ENCODE measurements around the gene KIAA1958. TPM values are rescaled to one million over a fixed set of nuclear protein-coding genes. Genes with fewer than 3 reads are reported as not detected.

The KIAA1958 gene
- total RNA-seq, 2 donors from 2014 or later: 5.7 to 9.6 TPM

DNA sequence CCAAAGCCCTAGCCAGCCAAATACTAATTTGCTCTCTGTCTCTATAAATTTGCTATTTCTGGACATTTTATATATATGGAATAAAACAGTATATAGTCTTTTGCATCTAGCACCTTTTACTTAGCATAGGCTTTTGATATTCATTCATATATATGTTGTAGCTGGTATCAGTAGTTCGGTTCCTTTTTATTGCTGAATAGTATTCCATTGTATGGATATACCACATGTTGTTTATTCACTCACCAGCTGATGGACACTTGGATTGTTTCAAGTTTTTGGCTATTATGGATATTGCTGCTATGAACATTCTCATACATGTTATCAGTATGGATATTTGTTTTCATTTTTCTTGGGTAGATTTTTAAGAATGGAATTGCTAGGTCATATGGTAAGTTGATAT is 23.8 kb upstream of the KIAA1958 start:
- ATAC-seq: no peak
- intact Hi-C loops (cut with DNase I): no loop called here
- 97 to 100% methylated on average over 1 of the region's 1 CpG for WGBS, 2 donors

DNA sequence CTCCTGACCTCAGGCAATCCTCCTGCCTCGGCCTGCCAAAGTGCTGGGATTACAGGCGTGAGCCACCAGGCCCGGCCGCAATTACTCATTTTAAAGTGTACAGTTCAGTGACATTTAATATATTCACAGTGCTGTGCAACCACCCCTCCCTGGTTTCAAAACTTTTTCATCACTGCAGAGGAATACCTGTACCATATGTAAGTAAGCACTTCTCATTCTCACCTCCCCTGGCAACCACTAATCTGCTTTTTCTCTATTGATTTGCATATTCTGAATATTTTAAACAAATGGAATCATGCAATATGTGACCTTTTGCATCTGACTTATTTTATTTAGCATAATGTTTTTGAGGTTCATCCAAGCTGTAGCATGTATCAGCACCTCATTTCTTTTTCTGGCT is 21.3 kb upstream of the KIAA1958 start:
- TF ChIP-seq, protein P1, sequence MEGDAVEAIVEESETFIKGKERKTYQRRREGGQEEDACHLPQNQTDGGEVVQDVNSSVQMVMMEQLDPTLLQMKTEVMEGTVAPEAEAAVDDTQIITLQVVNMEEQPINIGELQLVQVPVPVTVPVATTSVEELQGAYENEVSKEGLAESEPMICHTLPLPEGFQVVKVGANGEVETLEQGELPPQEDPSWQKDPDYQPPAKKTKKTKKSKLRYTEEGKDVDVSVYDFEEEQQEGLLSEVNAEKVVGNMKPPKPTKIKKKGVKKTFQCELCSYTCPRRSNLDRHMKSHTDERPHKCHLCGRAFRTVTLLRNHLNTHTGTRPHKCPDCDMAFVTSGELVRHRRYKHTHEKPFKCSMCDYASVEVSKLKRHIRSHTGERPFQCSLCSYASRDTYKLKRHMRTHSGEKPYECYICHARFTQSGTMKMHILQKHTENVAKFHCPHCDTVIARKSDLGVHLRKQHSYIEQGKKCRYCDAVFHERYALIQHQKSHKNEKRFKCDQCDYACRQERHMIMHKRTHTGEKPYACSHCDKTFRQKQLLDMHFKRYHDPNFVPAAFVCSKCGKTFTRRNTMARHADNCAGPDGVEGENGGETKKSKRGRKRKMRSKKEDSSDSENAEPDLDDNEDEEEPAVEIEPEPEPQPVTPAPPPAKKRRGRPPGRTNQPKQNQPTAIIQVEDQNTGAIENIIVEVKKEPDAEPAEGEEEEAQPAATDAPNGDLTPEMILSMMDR (IDR thresholded peaks at IDR 0.05): no peak
- no peak for TF ChIP-seq POLR2A (IDR thresholded peaks at IDR 0.05)
- ATAC-seq (no peak), DNase-seq (no peak)
- peaks cover 0 to 8% of the 10 kb centered on the region in 2 donors for H3K36me3 ChIP-seq (replicated peaks in 1 of 2; ENCODE audit: insufficient read depth in 1 of 2, low read depth in 2 of 2)
- H3K4me1 ChIP-seq: no peaks in the 10 kb centered on the region
- no peak overlapping the region for H3K27ac ChIP-seq
- 98 to 100% methylated on average over 4 of the region's 4 CpGs for WGBS, 2 donors
- intact Hi-C loops (cut with DNase I): no loop called here
- H3K27me3 ChIP-seq: no peaks in the 10 kb centered on the region
- no peaks in the 10 kb centered on the region for H3K9me3 ChIP-seq
- no peak overlapping the region for H3K4me3 ChIP-seq

More for the DNA sequence above, 23.8 kb upstream of the KIAA1958 start:
- TF ChIP-seq, protein P1 (IDR thresholded peaks at IDR 0.05): no peak
- no peak for TF ChIP-seq POLR2A (IDR thresholded peaks at IDR 0.05)
- H3K27ac ChIP-seq: no peak overlapping the region
- H3K4me3 ChIP-seq: no peak overlapping the region
- no peaks in the 10 kb centered on the region for H3K9me3 ChIP-seq
- H3K36me3 ChIP-seq (replicated peaks in 1 of 2; ENCODE audit: insufficient read depth in 1 of 2, low read depth in 2 of 2): peaks cover 0 to 12% of the 10 kb centered on the region in 2 donors
- no peaks in the 10 kb centered on the region for H3K27me3 ChIP-seq
- DNase-seq: no peak
- H3K4me1 ChIP-seq: no peaks in the 10 kb centered on the region

DNA sequence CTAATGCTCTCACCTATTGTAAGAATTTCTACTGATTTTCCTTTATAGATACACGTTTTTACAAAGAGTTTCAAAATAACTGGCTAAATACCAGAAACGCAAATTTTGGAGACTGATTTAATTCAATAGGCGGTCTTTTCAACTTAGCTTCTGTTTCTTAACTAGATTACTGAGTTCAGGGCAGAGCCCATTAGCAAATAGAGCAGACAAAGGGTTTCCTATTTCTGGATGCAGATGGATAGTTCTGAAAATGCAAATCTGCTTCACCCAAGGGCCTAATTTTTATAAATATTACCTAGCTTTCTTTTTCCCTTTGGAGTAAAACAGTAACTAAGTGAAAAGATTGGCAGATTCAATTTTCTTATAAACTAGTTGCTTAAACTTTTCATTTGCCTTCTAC is 13.6 kb upstream of the KIAA1958 start:
- Histone ChIP-seq H3K27ac (no peak overlapping the region), H3K4me1 (no peaks in the 10 kb centered on the region), H3K9me3 (no peaks in the 10 kb centered on the region), H3K36me3 (replicated peaks in 1 of 2; ENCODE audit: insufficient read depth in 1 of 2, low read depth in 2 of 2) (no peaks in the 10 kb centered on the region), H3K4me3 (no peak overlapping the region), H3K27me3 (no peaks in the 10 kb centered on the region)
- intact Hi-C loops (cut with DNase I): no loop called here
- ATAC-seq (no peak), DNase-seq (no peak)
- WGBS, 2 donors: 90 to 91% methylated on average over 3 of the region's 3 CpGs
- no peak for TF ChIP-seq POLR2A (IDR thresholded peaks at IDR 0.05)
- TF ChIP-seq, protein P1 (IDR thresholded peaks at IDR 0.05): no peak

DNA sequence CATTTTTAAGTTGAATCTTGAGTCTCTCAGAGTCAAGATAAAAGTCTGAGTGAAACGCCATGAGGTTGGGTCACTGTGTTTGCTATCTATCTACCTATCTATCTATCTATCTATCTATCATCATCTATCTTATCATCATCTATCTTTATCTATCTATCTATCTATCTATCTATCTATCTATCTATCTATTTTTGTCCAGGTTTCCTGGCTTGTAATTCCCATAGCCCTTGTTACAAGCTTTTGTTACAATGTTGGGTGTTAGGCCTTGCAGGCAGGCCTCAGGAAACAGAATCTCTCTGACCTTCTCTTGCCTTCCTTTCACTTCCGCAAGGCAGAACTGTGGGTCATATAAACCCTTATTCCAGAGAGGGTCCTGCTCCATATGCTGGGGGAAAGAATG is 12.6 kb upstream of the KIAA1958 start:
- H3K4me1 ChIP-seq: no peaks in the 10 kb centered on the region
- no peaks in the 10 kb centered on the region for H3K36me3 ChIP-seq (replicated peaks in 1 of 2; ENCODE audit: insufficient read depth in 1 of 2, low read depth in 2 of 2)
- H3K27me3 ChIP-seq: no peaks in the 10 kb centered on the region
- intact Hi-C loops (cut with DNase I): no loop called here
- no peaks in the 10 kb centered on the region for H3K9me3 ChIP-seq
- H3K4me3 ChIP-seq: no peak overlapping the region
- TF ChIP-seq, protein P1 (IDR thresholded peaks at IDR 0.05): no peak
- TF ChIP-seq POLR2A (IDR thresholded peaks at IDR 0.05): no peak
- WGBS, 2 donors: 94 to 98% methylated on average over 2 of the region's 2 CpGs
- ATAC-seq: no peak
- H3K27ac ChIP-seq: no peak overlapping the region
- no peak for DNase-seq

DNA sequence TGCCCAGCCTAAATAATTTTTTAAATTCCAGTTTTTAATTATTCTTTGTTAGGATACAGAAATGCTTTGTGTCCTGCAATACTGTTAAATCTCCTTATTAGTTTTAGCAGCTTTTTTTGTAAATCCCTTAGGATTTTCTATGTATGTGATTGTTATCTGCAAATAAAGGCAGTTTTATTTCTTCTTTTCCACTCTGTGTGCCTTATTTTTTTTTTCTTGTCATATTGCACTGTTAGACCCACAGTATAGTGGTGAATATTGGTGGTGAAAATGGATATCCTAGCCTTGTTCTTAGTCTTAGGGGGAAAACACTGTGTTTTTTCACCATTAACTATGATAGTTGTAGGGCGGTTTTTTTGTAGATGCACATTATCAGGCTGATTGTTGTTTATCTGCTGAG is 11.3 kb upstream of the KIAA1958 start:
- no peak for ATAC-seq
- intact Hi-C loops (cut with DNase I): no loop called here
- H3K9me3 ChIP-seq: no peaks in the 10 kb centered on the region
- H3K36me3 ChIP-seq (replicated peaks in 1 of 2; ENCODE audit: insufficient read depth in 1 of 2, low read depth in 2 of 2): no peaks in the 10 kb centered on the region
- H3K4me1 ChIP-seq: no peaks in the 10 kb centered on the region
- H3K27me3 ChIP-seq: no peaks in the 10 kb centered on the region
- H3K4me3 ChIP-seq: no peak overlapping the region
- WGBS, 2 donors: 97% methylated on average over 1 of the region's 1 CpG
- TF ChIP-seq, protein P1 (IDR thresholded peaks at IDR 0.05): no peak
- no peak for TF ChIP-seq POLR2A (IDR thresholded peaks at IDR 0.05)
- H3K27ac ChIP-seq: no peak overlapping the region
- DNase-seq: no peak

Measured in body of pancreas (tissue), 4 donors.